NT2/D1 (cell line): ENCODE measurements around the gene ZBTB45.

Experiments used
- DNase-seq: peaks from one replicate; pipeline ENCODE4 v3.0.0-alpha.2; 2011; ENCODE audit warnings: low read depth, low spot score
- H3K27me3 ChIP-seq: 2 replicates; pipeline ENCODE4 v1.6.0; 2011; ENCODE audit warnings: mild to moderate bottlenecking; ENCODE audit not compliant: insufficient read length, insufficient read depth
- H3K36me3 ChIP-seq: 2 replicates; pipeline ENCODE4 v1.6.1; 2011; ENCODE audit warnings: mild to moderate bottlenecking, low read length, mixed read lengths; ENCODE audit not compliant: insufficient read depth, insufficient read length
- H3K4me1 ChIP-seq: 2 replicates; pipeline ENCODE4 v1.5.1; 2011; ENCODE audit not compliant: insufficient read depth, insufficient read length
- H3K4me3 ChIP-seq: 2 replicates; pipeline ENCODE4 v1.5.1; 2011; ENCODE audit warnings: low read depth; ENCODE audit not compliant: insufficient read length
- H3K9ac ChIP-seq: 2 replicates; pipeline ENCODE4 v1.6.0; 2011; ENCODE audit warnings: low read depth; ENCODE audit not compliant: insufficient read length
- H3K9me3 ChIP-seq: 2 replicates; pipeline ENCODE4 v1.5.1; 2011; ENCODE audit warnings: mild to moderate bottlenecking, low read length; ENCODE audit not compliant: insufficient read depth
- SUZ12 ChIP-seq: IDR thresholded peaks from 2 replicates; pipeline ENCODE4 v1.6.1; 2011; ENCODE audit not compliant: insufficient read length, insufficient read depth; ENCODE audit errors: extremely low read depth
- YY1 ChIP-seq: IDR thresholded peaks from 2 replicates; pipeline ENCODE4 v1.6.1; 2011; ENCODE audit not compliant: insufficient read length, insufficient read depth
- ZNF274 ChIP-seq: IDR thresholded peaks from 2 replicates; pipeline ENCODE4 v1.6.1; 2011; ENCODE audit warnings: mild to moderate bottlenecking, low read depth, low read length

Gene ZBTB45

DNA sequence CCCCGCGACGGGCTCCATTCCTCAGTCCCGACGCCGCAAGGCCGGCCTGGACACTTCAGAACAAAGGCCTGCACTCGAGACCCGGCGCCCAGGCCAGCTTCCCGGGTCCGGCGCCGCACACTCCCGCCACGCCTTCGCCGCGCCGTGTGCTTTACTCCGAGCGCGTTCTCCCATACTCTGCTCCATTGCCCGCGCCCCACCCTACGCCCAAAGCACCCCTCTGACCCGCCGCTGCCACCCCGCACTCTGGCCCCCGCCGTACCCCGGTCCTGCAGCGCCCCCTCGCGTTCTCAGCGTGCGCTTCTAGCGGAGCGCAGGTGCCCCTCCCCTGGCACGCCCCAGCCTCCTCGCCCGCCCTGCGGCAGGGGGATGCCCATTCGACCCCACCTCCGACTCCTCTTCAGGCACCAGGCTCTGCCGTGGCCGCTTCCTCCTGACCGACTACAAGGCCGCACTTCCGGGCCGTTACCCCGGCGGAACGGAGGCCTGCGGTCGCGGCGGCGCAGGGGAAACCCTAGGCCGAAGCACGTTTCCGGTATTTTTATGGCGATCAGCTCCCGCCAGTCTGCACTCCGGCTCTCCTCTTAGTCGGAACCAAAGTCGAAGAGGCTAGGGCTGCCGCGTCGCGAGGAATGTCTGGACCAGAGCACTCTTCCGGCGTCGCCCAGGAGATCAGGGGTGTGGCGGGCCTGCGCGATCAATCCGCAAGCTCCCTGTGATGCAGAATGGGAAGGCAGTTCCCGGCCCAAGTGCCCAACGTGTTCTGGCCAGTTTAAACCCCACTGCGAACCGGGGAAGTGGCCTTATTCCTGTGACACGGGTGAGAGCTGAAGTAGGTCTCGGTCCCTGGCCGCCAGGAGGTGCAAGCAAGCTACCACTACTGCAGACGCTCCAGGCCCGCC, at the start of gene ZBTB45:
TSS of gene ZBTB45 (minus strand) at position 456 of the 902 bp plus-strand sequence. CDS start 2,137 bp downstream, outside the sequence.
- Histone ChIP-seq H3K4me3 (peak within 1 kb of the TSS; percentile 59), H3K9ac (peak within 1 kb of the TSS; percentile 80), H3K36me3 (peaks cover 14% of the 10 kb centered on the region), H3K9me3 (no peaks in the 10 kb centered on the region), H3K27me3 (no peaks in the 10 kb centered on the region), H3K4me1 (peaks cover 15% of the 10 kb centered on the region)
- TF ChIP-seq SUZ12 = no peak
- peak; percentile 9 for TF ChIP-seq YY1
- DNase-seq = peak; percentile 52

DNA sequence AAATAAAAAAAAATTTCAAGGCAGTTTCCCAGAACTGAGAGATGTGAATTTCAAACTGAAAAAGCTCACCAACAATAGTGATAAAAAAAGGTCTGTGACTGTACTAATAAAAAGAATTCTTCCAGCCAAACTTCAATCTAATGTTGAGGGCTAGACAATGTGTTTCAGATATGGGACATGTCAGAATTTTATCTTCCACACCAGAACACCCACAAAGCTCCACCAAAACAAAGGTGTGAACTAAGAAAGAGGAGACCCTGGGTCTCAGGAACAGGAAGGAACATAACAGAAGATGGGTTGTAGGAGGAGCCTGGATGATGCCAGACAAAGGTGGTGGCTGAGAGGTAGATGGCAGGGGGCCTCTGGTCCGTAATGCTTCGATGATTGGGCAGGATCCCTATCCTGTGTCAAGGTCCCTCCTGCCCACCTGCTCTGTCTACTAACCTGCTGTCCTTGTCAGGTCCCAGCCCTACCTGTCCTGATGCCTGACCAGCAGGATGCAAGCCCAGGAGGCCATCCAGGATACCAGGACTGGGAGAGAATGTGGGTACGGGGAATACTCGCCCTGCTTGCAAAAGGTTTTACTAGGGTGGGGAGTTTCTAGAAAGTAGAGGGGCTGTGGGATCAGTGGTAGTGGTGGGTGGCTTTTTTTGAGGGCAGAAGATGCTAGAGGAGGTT, 49.0 kb upstream of the ZBTB45 start:
- TF ChIP-seq SUZ12 = no peak
- TF ChIP-seq YY1 = no peak
- TF ChIP-seq ZNF274 = no peak
- no peak overlapping the region for H3K9ac ChIP-seq

GRCh38 chr19:58566989-58567388, 47.4 kb upstream of the ZBTB45 start:
- no peak overlapping the region for H3K4me3 ChIP-seq
- peaks cover 44% of the 10 kb centered on the region for H3K36me3 ChIP-seq
- no peak for TF ChIP-seq YY1
- TF ChIP-seq SUZ12 = no peak
- TF ChIP-seq ZNF274 = no peak
- no peak overlapping the region for H3K9ac ChIP-seq
- no peaks in the 10 kb centered on the region for H3K9me3 ChIP-seq
- peaks cover 3% of the 10 kb centered on the region for H3K4me1 ChIP-seq
- DNase-seq = no peak
- H3K27me3 ChIP-seq = no peaks in the 10 kb centered on the region

More for the DNA sequence above, 49.0 kb upstream of the ZBTB45 start:
- no peak for DNase-seq
- H3K27me3 ChIP-seq = no peaks in the 10 kb centered on the region
- peaks cover 41% of the 10 kb centered on the region for H3K36me3 ChIP-seq
- peaks cover 5% of the 10 kb centered on the region for H3K4me1 ChIP-seq
- no peak overlapping the region for H3K4me3 ChIP-seq
- H3K9me3 ChIP-seq = no peaks in the 10 kb centered on the region

- no peaks in the 10 kb centered on the region for H3K9me3 ChIP-seq
- H3K4me3 ChIP-seq = no peak overlapping the region
- no peak overlapping the region for H3K9ac ChIP-seq
- no peaks in the 10 kb centered on the region for H3K27me3 ChIP-seq
- no peak for DNase-seq
- H3K4me1 ChIP-seq = no peaks in the 10 kb centered on the region
- TF ChIP-seq YY1 (no peak), ZNF274 (no peak), SUZ12 (no peak)
- peaks cover 26% of the 10 kb centered on the region for H3K36me3 ChIP-seq
Observed at GRCh38 chr19:58563823-58564222, 44.2 kb upstream of the ZBTB45 start.

- H3K36me3 ChIP-seq = peaks cover 22% of the 10 kb centered on the region
- no peak overlapping the region for H3K9ac ChIP-seq
- no peak for TF ChIP-seq ZNF274
- TF ChIP-seq SUZ12 = no peak
- no peak for TF ChIP-seq YY1
- H3K9me3 ChIP-seq = no peaks in the 10 kb centered on the region
- no peak for DNase-seq
- no peaks in the 10 kb centered on the region for H3K4me1 ChIP-seq
- no peak overlapping the region for H3K4me3 ChIP-seq
- no peaks in the 10 kb centered on the region for H3K27me3 ChIP-seq
Observed at GRCh38 chr19:58563034-58563573, 43.5 kb upstream of the ZBTB45 start.

DNA sequence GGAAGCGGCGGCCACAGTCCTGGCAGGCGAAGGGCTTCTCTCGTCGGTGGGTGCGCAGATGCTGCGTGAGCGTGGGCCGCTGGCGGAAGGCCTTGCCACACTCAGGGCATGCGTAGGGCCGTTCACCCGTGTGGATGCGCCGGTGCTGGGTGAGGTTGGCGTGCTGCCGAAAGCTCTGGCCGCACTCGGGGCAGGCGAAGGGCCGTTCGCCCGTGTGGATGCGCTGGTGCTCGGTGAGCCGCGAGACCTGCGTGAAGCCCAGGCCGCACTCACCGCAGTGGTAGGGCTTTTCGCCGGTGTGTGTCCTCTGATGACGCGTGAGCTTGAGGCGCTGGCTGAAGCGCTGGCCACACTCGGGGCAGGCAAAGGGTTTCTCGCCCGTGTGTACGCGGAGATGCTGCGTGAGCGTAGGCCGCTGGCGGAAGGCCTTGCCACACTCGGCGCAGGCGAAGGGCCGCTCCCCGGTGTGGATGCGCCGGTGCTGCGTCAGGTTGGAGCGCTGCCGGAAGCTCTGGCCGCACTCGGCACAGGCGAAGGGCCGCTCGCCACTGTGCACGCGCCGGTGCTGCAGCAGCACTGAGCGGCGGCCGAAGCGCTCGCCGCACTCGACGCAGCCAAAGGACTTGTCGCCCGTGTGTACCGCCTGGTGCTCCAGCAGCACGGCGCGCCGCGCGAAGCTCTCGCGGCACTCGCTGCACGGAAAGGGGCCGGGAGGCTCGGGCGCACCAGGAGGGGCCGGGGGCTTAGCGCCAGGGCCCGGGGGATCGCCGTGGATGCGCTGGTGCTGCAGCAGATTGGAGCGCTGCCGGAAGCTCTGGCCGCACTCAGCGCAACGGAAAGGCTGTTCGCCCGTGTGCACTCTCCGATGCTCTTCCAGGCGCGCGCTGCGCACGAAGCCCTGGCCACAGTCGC, 42.8 kb upstream of the ZBTB45 start:
- TF ChIP-seq YY1 = no peak
- no peak for TF ChIP-seq ZNF274
- no peak for TF ChIP-seq SUZ12
- no peak for DNase-seq
- no peaks in the 10 kb centered on the region for H3K27me3 ChIP-seq
- H3K9ac ChIP-seq = no peak overlapping the region
- H3K4me1 ChIP-seq = no peaks in the 10 kb centered on the region
- H3K36me3 ChIP-seq = peaks cover 20% of the 10 kb centered on the region
- H3K4me3 ChIP-seq = no peak overlapping the region
- no peaks in the 10 kb centered on the region for H3K9me3 ChIP-seq
